Calu3 (cell line): ENCODE measurements around the gene KANSL1. TPM values are rescaled to one million over a fixed set of nuclear protein-coding genes. Genes with fewer than 3 reads are reported as not detected.
"Not testable (repeated sequence)": the region's sequence is repeated elsewhere in the genome, so short reads cannot be mapped to it uniquely, and the experiment has no call there.

Experiments used
- BruUV-seq: library from RNA; stranded (reverse); fragments of 400-500 nt; replicated peaks from 2 replicates; lab custom pipeline; 2021; lab: Mats Ljungman, UMichigan
- CTCF ChIA-PET: fragments of 300-600 bp; sonication (Branson Sonifier 250); formaldehyde crosslinking; loops from one replicate; lab custom pipeline; 2022; ENCODE audit warnings: antibody characterized with exemption; lab: Charles Lee
- DNase-seq: peaks from one replicate; pipeline ENCODE4 v3.0.0; 2022
- H3K27ac Mint-ChIP-seq: one replicate; pipeline ENCODE4 v1.8.0; 2022; ENCODE audit warnings: mixed read lengths; ENCODE audit not compliant: unreplicated experiment
- H3K27me3 Mint-ChIP-seq: one replicate; pipeline ENCODE4 v1.8.0; 2022; ENCODE audit warnings: mixed read lengths; ENCODE audit not compliant: unreplicated experiment
- H3K36me3 Mint-ChIP-seq: one replicate; pipeline ENCODE4 v1.8.0; 2022; ENCODE audit warnings: mild to moderate bottlenecking, moderate library complexity, mixed read lengths; ENCODE audit not compliant: insufficient read depth, unreplicated experiment
- H3K4me1 Mint-ChIP-seq: one replicate; pipeline ENCODE4 v1.8.0; 2022; ENCODE audit warnings: mild to moderate bottlenecking, low read depth, mixed read lengths; ENCODE audit not compliant: unreplicated experiment
- H3K4me3 Mint-ChIP-seq: one replicate; pipeline ENCODE4 v1.8.0; 2022; ENCODE audit warnings: mild to moderate bottlenecking, low read depth, moderate library complexity, mixed read lengths; ENCODE audit not compliant: unreplicated experiment
- H3K9me3 Mint-ChIP-seq: one replicate; pipeline ENCODE4 v1.8.0; 2022; ENCODE audit warnings: low read depth, mixed read lengths; ENCODE audit not compliant: unreplicated experiment
- CTCF ChIP-seq: fragments of 200-600 bp; IDR thresholded peaks from one replicate; pipeline ENCODE4 v1.8.0; 2022; ENCODE audit warnings: antibody characterized with exemption; ENCODE audit not compliant: unreplicated experiment
- intact Hi-C: fragments of 100-400 bp; cut with micrococcal nuclease; formaldehyde crosslinking; loops from one replicate; pipeline ENCODE4 v1.10.0; 2022; ENCODE audit not compliant: unreplicated experiment
- total RNA-seq: library from RNA; stranded (reverse); gene quantifications from 2 replicates; pipeline ENCODE4 v1.2.3, GENCODE V29; 2022

Gene KANSL1
- total RNA-seq, 1 experiment from 2014 or later = 190 TPM

DNA sequence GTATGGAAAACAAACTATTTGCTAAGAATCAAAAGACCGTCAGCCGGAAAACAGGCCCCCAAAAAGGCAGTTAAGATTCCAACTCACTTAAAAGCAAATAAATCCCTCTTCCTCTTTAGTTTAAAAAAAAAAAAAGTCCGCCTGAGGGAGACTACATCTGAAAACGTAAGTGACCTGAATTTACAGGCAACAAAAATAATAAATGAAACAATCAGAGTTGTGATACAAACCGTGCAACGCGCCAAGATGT lies 1.1 kb downstream of the KANSL1 start:
- Mint-ChIP-seq H3K4me1 (peaks cover 60% of the 10 kb centered on the region), H3K9me3 (no peaks in the 10 kb centered on the region), H3K36me3 (peaks cover 70% of the 10 kb centered on the region), H3K4me3 (peak overlapping the region; percentile 95), H3K27me3 (no peaks in the 10 kb centered on the region), H3K27ac (peak overlapping the region; percentile 99)
- CTCF ChIA-PET = interaction anchor here (0.6 to 3.6 kb wide), 4 partner anchors 11 to 99 kb away, joined by 3 to 105 read pairs (median 12); no protein-coding TSS in a partner anchor
- TF ChIP-seq CTCF = no peak
- no TSS peak for BruUV-seq
- DNase-seq = no peak
- intact Hi-C loops = loop anchor here (5.0 kb wide), 2 partner anchors 75 to 190 kb away; no protein-coding TSS in a partner anchor

- TSS peak; percentile 56 for BruUV-seq
- CTCF ChIA-PET = interaction anchor here (0.6 to 3.6 kb wide), 2 partner anchors 20 to 98 kb away, joined by 3 to 105 read pairs; no protein-coding TSS in a partner anchor
- intact Hi-C loops = loop anchor here (5.0 kb wide), 2 partner anchors 76 to 189 kb away; no protein-coding TSS in a partner anchor
Measured at GRCh38 chr17:46191322-46192188, 1.7 kb downstream of the KANSL1 start.

DNA sequence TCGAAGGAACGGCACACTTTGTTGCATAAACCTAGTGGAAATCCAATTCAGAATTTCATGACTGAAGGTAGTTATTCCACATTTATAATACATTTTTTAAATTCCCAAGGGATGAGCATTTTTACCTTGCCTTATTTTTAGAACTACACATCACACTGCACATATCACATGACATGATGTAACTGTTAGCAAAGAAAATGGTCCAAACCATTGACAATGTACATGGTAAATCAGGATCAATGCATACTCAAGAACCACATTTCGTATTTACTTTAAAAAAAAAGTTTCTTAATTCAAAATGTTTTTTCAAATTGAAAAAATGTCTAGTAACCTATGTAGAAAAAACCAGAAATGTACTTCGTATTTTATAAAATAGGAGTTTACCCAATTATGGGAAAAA lies 2.5 kb downstream of the KANSL1 start:
- Mint-ChIP-seq H3K9me3 (no peaks in the 10 kb centered on the region), H3K27me3 (no peaks in the 10 kb centered on the region), H3K36me3 (peaks cover 66% of the 10 kb centered on the region), H3K27ac (peak overlapping the region; percentile 99), H3K4me1 (peaks cover 57% of the 10 kb centered on the region), H3K4me3 (peak overlapping the region; percentile 95)
- CTCF ChIA-PET = no interaction called here
- no TSS peak for BruUV-seq
- intact Hi-C loops = loop anchor here (5.0 kb wide), 2 partner anchors 77 to 188 kb away; no protein-coding TSS in a partner anchor
- DNase-seq = no peak
- TF ChIP-seq CTCF = no peak

More at GRCh38 chr17:46191322-46192188, 1.7 kb downstream of the KANSL1 start:
- peak; percentile 65 for DNase-seq
- Mint-ChIP-seq H3K4me3 (peak overlapping the region; percentile 95), H3K36me3 (peaks cover 66% of the 10 kb centered on the region), H3K9me3 (no peaks in the 10 kb centered on the region), H3K27ac (peak overlapping the region; percentile 99), H3K27me3 (no peaks in the 10 kb centered on the region), H3K4me1 (peaks cover 58% of the 10 kb centered on the region)
- TF ChIP-seq CTCF = no peak

GRCh38 chr17:46186827-46187235 lies 6.4 kb downstream of the KANSL1 start:
- intact Hi-C loops = loop anchor here (1.0 kb wide), 1 partner anchor 143 kb away; no protein-coding TSS in a partner anchor
- not testable (repeated sequence) for H3K4me3 Mint-ChIP-seq, H3K27me3 Mint-ChIP-seq, H3K27ac Mint-ChIP-seq, H3K9me3 Mint-ChIP-seq, BruUV-seq
- TF ChIP-seq CTCF = peak; percentile 32
- CTCF ChIA-PET = interaction anchor here (0.6 to 2.0 kb wide), 13 partner anchors 9 to 185 kb away, joined by 3 to 20 read pairs (median 4); no protein-coding TSS in a partner anchor
- Mint-ChIP-seq H3K4me1 (peaks cover 71% of the 10 kb centered on the region), H3K36me3 (peaks cover 34% of the 10 kb centered on the region)
- peak; percentile 55 for DNase-seq
